GM23248 (cell line): ENCODE measurements around the gene TOP1.

Source experiments
- EZH2 ChIP-seq: fragments of 200-600 bp; sonication (generic); IDR thresholded peaks from 2 replicates; pipeline ENCODE4 v1.6.1; 2018; ENCODE audit warnings: antibody characterized with exemption, mild to moderate bottlenecking; ENCODE audit not compliant: insufficient read depth, poor library complexity, severe bottlenecking
- EZH2phosphoT487 ChIP-seq: fragments of 200-600 bp; sonication (generic); IDR thresholded peaks from 2 replicates; pipeline ENCODE4 v1.6.1; 2018; ENCODE audit warnings: antibody characterized with exemption, moderate library complexity, mild to moderate bottlenecking, low read depth; ENCODE audit not compliant: insufficient read depth

GRCh38 chr20:41147767-41148191 lies 119.2 kb downstream of the TOP1 start:
- TF ChIP-seq EZH2 (no peak), EZH2phosphoT487 (no peak)
